ENCODE data around the gene LMF1.

The LMF1 gene

DNA sequence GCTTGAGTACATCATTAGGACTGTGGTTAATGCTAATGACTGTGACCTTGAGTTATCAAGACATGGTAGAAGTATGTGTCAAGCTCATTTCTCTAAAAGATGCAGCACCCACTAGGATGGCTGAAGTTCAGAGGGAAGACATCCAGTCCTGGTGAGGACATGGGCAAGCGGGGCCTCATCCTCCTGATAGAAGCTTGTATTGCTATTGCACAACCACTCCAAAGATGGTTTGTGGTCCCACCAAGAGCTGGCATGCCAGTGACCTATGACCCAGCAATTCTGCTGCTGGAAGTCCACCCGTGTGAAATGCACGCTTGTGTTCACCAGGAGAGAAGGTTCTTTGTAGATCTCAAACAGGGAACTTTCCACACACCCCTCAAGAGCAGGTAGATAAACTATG, 25.0 kb upstream of the LMF1 start:
- H3K27me3 ChIP-seq, result peaks cover 89% of the 10 kb centered on the region
- no peak overlapping the region for H3K4me3 ChIP-seq
- H4K20me1 ChIP-seq, result peaks cover 62% of the 10 kb centered on the region
- no peak overlapping the region for H3K9ac ChIP-seq
- no peak overlapping the region for H3K27ac ChIP-seq
- no peaks in the 10 kb centered on the region for H3K9me3 ChIP-seq
- TF ChIP-seq Cebpa-rat (IDR thresholded peaks at IDR 0.05), result peak; percentile 40; the same call in 1 of the 2 replicates
- peaks cover 21% of the 10 kb centered on the region for H3K4me1 ChIP-seq
- no peaks in the 10 kb centered on the region for H3K36me3 ChIP-seq
- H3K4me2 ChIP-seq, result no peak overlapping the region

DNA sequence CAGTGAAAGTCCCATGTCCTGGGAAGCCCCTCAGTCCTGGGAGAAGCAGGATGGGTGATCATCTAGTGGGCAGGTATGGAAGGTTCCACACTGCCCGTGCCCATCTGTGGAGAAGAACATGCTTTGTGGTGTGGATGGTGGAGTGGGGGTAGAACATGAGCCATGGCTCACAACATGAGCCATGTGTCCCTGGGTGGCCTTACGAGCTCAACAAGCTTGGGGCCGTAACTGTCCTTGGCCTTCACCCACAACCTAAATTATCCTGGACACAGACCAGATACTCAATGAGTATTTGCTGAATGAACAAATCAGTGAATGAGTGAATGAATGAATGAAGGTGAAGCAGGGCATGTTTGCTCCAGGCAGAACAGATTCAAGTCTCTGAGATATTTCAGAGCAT, 24.3 kb upstream of the LMF1 start:
- H3K27me3 ChIP-seq, result peaks cover 89% of the 10 kb centered on the region
- TF ChIP-seq Cebpa-rat (IDR thresholded peaks at IDR 0.05), result no peak

DNA sequence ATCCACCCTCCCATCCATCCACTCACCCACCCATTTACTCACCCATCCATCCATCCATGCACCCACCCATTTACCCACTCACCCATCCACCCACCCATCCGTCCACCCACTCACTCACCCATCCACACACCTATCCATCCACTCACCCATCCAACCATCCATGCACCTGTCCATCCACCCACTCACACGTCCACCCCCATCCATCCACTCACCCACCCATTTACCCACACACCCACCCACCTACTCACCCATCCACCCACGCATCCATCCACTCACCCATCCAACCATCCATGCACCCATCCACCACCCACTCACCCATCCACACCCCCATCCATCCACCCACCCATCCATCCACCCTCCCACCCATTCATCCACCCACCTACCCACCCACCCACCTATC, 22.9 kb upstream of the LMF1 start:
- H3K9me3 ChIP-seq, result no peaks in the 10 kb centered on the region
- H3K27ac ChIP-seq, result no peak overlapping the region
- H4K20me1 ChIP-seq, result peaks cover 61% of the 10 kb centered on the region
- no peaks in the 10 kb centered on the region for H3K36me3 ChIP-seq
- H3K9ac ChIP-seq, result no peak overlapping the region
- peaks cover 89% of the 10 kb centered on the region for H3K27me3 ChIP-seq
- no peak overlapping the region for H3K4me3 ChIP-seq
- no peak for TF ChIP-seq Cebpa-rat (IDR thresholded peaks at IDR 0.05)
- no peak overlapping the region for H3K4me2 ChIP-seq
- H3K4me1 ChIP-seq, result peaks cover 20% of the 10 kb centered on the region

More for the DNA sequence above, 24.3 kb upstream of the LMF1 start:
- no peak overlapping the region for H3K9ac ChIP-seq
- no peak overlapping the region for H3K27ac ChIP-seq
- H3K4me3 ChIP-seq, result no peak overlapping the region
- H4K20me1 ChIP-seq, result peaks cover 64% of the 10 kb centered on the region
- H3K36me3 ChIP-seq, result no peaks in the 10 kb centered on the region
- H3K4me2 ChIP-seq, result no peak overlapping the region
- no peaks in the 10 kb centered on the region for H3K9me3 ChIP-seq
- peaks cover 21% of the 10 kb centered on the region for H3K4me1 ChIP-seq

DNA sequence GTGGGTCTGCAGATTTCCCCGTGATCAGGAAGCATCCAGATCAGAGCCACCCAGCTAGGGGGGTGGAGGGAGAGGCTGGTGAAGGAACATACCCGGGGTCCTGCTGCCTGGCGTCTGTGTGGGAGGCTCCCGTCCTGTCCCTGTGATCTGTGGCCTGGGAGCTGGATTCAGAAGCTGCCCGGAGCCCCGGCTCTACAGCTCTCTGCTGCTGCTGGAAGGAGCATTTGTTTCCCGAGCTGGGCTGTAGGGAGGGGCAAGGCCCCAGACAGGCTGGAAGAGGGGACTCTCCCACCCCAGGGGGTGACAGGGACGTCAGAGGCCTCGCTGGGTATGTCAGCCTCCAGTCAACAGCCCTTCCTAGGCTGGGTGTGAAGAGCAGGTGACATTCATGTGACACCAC, 21.0 kb upstream of the LMF1 start:
- no peak overlapping the region for H3K27ac ChIP-seq
- no peaks in the 10 kb centered on the region for H3K9me3 ChIP-seq
- H4K20me1 ChIP-seq, result peaks cover 42% of the 10 kb centered on the region
- H3K9ac ChIP-seq, result no peak overlapping the region
- TF ChIP-seq Cebpa-rat (IDR thresholded peaks at IDR 0.05), result no peak
- no peak overlapping the region for H3K4me3 ChIP-seq
- H3K36me3 ChIP-seq, result no peaks in the 10 kb centered on the region
- no peak overlapping the region for H3K4me2 ChIP-seq
- 0 out of 2 replicates have a peak, but pooled peaks cover under 1% of the 10 kb centered on the region for H3K4me1 ChIP-seq
- peaks cover 89% of the 10 kb centered on the region for H3K27me3 ChIP-seq

DNA sequence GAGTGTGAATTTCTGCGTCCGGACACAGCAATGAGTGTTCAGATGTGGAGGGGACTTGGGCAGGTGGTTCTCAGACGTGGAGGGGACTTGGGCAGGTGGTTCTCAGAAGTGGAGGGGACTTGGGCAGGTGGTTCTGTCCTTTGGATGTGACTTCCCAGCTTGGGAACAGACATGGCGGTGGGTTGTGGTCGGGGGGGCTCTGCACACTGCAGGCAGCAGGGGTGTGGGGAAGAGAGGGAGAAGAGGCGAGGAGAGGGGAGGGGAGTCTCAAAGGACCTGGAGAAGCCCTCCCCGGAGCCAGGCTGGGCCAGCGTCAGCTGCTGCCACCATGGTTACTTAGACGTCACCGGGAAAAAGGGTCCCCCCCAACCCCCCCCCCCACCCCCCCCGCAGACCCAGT, 20.6 kb upstream of the LMF1 start:
- no peak for TF ChIP-seq Cebpa-rat (IDR thresholded peaks at IDR 0.05)
- no peaks in the 10 kb centered on the region for H3K36me3 ChIP-seq

DNA sequence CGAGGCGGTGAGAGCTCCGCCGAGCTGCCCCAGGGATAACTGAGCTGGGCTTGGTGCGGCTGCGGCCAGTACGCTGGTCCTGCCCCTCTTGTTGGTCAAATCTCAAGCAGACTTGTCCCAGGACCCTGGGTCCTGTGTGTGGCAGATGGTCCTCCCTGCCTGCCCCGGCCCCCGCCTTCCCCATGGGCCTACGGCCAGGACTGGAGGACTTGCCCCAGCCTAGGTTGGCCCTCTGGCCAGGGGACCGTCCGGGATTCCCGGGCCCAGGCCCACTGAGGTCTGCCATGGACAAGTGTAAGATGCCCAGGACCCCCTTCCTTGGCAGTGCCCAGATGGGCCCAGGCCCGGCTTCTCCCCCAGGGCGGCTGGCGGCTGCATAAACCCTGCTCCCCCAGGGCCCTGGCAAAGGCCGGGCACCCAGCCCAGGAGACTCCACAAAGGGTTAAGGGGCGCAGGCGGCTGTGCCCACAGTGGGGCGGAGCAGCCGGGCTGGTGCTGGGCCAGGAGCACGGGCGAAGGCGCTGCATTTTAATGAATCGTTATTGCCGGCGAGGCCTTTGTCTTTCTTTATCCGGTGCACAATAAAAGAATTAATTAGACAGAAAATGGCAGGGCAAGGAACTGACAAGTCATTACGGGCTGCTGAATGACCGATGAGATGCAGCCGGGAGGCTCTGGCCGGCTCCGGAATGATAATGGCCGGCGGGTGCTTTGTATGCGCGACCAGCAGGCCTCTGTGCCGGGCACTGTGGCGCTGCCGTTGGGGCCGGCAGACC, 19.9 kb upstream of the LMF1 start:
- no peaks in the 10 kb centered on the region for H3K9me3 ChIP-seq
- peaks cover 7% of the 10 kb centered on the region for H3K4me1 ChIP-seq
- H3K36me3 ChIP-seq, result no peaks in the 10 kb centered on the region
- H3K4me3 ChIP-seq, result no peak overlapping the region
- H3K4me2 ChIP-seq, result no peak overlapping the region
- TF ChIP-seq Cebpa-rat (IDR thresholded peaks at IDR 0.05), result no peak
- H3K9ac ChIP-seq, result no peak overlapping the region
- no peak overlapping the region for H3K27ac ChIP-seq
- H3K27me3 ChIP-seq, result peaks cover 89% of the 10 kb centered on the region
- H4K20me1 ChIP-seq, result peaks cover 35% of the 10 kb centered on the region; the same call in 1 of the 2 replicates

More for the DNA sequence above, 20.6 kb upstream of the LMF1 start:
- Histone ChIP-seq H3K9me3 (no peaks in the 10 kb centered on the region), H3K4me2 (no peak overlapping the region), H4K20me1 (peaks cover 37% of the 10 kb centered on the region; the same call in 1 of the 2 replicates), H3K27me3 (peaks cover 89% of the 10 kb centered on the region), H3K4me3 (no peak overlapping the region), H3K9ac (no peak overlapping the region), H3K4me1 (peaks cover under 1% of the 10 kb centered on the region; the same call in 1 of the 2 replicates), H3K27ac (no peak overlapping the region)

DNA sequence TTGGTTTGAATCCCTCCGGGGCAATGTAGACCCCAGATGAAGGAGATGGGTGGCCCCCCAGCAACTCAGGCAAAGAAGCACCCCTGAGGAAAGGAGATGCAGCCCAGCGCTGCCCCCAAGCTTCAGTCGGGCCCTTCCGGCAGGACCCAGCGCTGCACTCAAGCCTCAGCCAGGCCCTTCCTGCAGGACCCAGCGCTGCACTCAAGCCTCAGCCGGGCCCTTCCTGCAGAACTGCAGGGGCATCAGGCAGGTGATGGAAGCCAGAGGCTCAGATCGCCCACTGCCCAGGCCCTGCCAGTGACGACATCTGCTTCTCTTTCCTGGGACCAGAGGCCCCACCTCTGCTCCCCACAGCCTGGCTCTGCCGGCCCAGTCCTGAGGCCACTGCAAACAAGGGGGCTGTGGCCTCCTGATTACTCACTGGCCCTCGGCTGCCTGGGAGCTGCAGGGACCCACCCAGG, 18.6 kb upstream of the LMF1 start:
- peaks cover 89% of the 10 kb centered on the region for H3K27me3 ChIP-seq
- no peak overlapping the region for H3K9ac ChIP-seq
- no peak overlapping the region for H3K4me3 ChIP-seq
- no peaks in the 10 kb centered on the region for H3K36me3 ChIP-seq
- H4K20me1 ChIP-seq, result peaks cover 33% of the 10 kb centered on the region; the same call in 1 of the 2 replicates
- no peak overlapping the region for H3K27ac ChIP-seq
- peaks cover 14% of the 10 kb centered on the region for H3K4me1 ChIP-seq
- TF ChIP-seq Cebpa-rat (IDR thresholded peaks at IDR 0.05), result no peak
- H3K9me3 ChIP-seq, result no peaks in the 10 kb centered on the region
- no peak overlapping the region for H3K4me2 ChIP-seq

DNA sequence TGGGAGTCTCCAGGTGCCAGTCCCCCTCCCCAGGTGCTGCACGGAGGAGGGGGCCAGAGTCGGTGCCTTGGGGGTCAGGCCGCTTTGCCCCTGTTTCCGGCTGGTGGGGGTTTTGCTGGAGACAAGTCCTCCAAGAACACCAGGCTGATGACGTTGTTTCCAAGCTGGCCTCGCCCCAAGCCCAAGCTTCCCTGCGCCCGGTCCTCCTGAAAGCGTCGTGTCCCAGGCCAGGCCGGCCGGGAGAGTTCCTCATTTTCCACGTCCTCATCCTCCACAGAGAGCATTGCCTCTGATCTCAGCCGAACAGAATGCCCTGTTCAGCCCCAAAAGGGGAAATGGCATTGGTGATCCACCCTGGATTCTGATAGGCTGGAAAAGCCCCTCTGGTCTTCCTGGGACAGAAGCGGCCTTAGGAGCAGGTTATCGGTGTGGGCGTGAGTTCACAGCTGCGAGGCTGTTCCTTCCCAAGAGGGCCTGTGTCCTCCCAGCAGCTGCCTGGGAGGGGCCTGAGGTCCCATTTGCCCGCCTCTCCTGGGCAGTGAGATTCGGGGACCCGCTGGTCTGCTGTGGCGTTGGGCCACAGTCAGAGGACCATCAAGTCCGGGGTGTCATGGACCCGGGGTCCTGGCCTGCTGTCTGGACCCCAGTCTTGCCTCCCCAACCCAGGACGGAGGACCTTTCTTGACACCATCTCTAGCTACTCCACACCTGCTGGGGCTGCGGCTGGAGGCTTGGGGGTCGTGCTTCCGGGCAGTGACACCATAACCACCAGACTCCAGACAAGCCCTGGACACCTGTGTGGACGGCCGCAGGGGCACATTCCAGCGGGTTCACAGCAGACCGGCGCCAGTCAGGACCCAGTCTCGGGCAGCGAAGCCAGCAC, 17.9 kb upstream of the LMF1 start:
- peaks cover 39% of the 10 kb centered on the region; the same call in 1 of the 2 replicates for H4K20me1 ChIP-seq
- peaks cover 14% of the 10 kb centered on the region for H3K4me1 ChIP-seq
- no peak overlapping the region for H3K4me3 ChIP-seq
- H3K9ac ChIP-seq, result no peak overlapping the region
- no peak overlapping the region; the same call in 1 of the 2 replicates for H3K4me2 ChIP-seq
- peaks cover 95% of the 10 kb centered on the region for H3K27me3 ChIP-seq
- no peaks in the 10 kb centered on the region for H3K36me3 ChIP-seq
- no peak overlapping the region for H3K27ac ChIP-seq
- no peaks in the 10 kb centered on the region for H3K9me3 ChIP-seq
- TF ChIP-seq Cebpa-rat (IDR thresholded peaks at IDR 0.05), result no peak

DNA sequence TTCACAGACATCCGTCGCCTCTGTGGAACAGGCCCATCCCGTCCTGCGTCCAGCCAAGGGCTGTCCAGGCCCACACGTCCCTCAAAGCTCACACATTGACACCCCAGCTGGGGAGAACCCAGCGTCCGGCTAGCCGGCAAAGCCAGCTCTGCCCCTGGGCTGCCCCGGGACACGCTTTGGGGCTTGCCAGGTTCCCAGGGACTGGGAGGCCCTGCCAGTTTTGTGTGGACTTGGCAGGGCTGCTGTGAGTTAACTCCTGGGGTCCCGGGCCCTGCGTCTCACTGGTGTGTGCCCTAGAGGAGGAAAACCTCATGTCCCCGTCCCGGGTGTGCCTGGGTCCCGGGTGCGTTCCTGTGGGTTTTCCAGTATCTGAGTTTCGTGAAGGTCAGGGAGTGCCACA, 17.1 kb upstream of the LMF1 start:
- peaks cover 98% of the 10 kb centered on the region for H3K27me3 ChIP-seq
- no peaks in the 10 kb centered on the region for H3K36me3 ChIP-seq
- H3K4me3 ChIP-seq, result no peak overlapping the region
- H3K4me1 ChIP-seq, result peaks cover 14% of the 10 kb centered on the region
- peaks cover 47% of the 10 kb centered on the region for H4K20me1 ChIP-seq
- H3K9me3 ChIP-seq, result no peaks in the 10 kb centered on the region
- no peak overlapping the region for H3K9ac ChIP-seq
- TF ChIP-seq Cebpa-rat (IDR thresholded peaks at IDR 0.05), result no peak
- no peak overlapping the region for H3K4me2 ChIP-seq
- no peak overlapping the region for H3K27ac ChIP-seq
